Prostate gland (tissue), 2 donors: Measurements from ENCODE around the gene KRT32. TPM values are rescaled to one million over a fixed set of nuclear protein-coding genes. Genes with fewer than 3 reads are reported as not detected.
A peak's percentile ranks its signal among the peaks of the same experiment; 100 is the strongest.

Experiments used
- DNase-seq: peaks from one replicate; pipeline ENCODE4 v3.0.0-alpha.2; 2019; ENCODE audit warnings: low spot score
- H3K27ac ChIP-seq, 2 donors: fragments of 200-600 bp; sonication (generic); 2 replicates each; pipeline ENCODE4 v1.5.1; 2017 to 2019
- H3K27me3 ChIP-seq: fragments of 200-600 bp; sonication (generic); replicated peaks from 2 replicates; pipeline ENCODE4 v1.5.1; 2019; ENCODE audit not compliant: insufficient read depth
- H3K36me3 ChIP-seq, 2 donors: fragments of 200-600 bp; sonication (generic); 1 replicate in 1 of 2; 2 replicates in 1 of 2; pipeline versions ENCODE4 v1.5.1 to v1.8.1; 2017 to 2019
- H3K4me1 ChIP-seq: fragments of 200-600 bp; sonication (generic); replicated peaks from 2 replicates; pipeline ENCODE4 v1.5.1; 2019
- H3K4me3 ChIP-seq, 2 donors: fragments of 200-600 bp; sonication (generic); 2 replicates each; pipeline ENCODE4 v1.5.1; 2017 to 2019
- H3K9me3 ChIP-seq: fragments of 200-600 bp; sonication (generic); 2 replicates; pipeline ENCODE4 v1.5.1; 2017
- CTCF ChIP-seq, 4 experiments: fragments of 200-600 bp in 2 of 4; fragments of 450-650 bp in 2 of 4; sonication (generic) in 2 of 4; IDR thresholded peaks; 1 replicate in 3 of 4; 2 replicates in 1 of 4; pipeline ENCODE4 v1.5.1; 2016 to 2019; ENCODE audit warnings: antibody characterized with exemption in 4 of 4, mild to moderate bottlenecking in 2 of 4, moderate library complexity in 2 of 4
- POLR2A ChIP-seq: fragments of 450-650 bp; IDR thresholded peaks from one replicate; pipeline ENCODE4 v1.6.1; 2016; ENCODE audit warnings: antibody characterized with exemption, mild to moderate bottlenecking
- POLR2AphosphoS5 ChIP-seq: sonication (generic); formaldehyde crosslinking; IDR thresholded peaks from one replicate; pipeline ENCODE4 v1.6.1; 2017; ENCODE audit warnings: antibody characterized with exemption
- WGBS: methylation state at CpG from one replicate; pipeline ENCODE4 v1.1.5; 2018; 5-methylcytosine and 5-hydroxymethylcytosine counted together
- intact Hi-C: fragments of 100-400 bp; cut with DNase I; formaldehyde crosslinking; loops from one replicate; pipeline ENCODE4 v1.14.2; 2022
- microRNA-seq: library from miRNA; unstranded; fragments of <30 nt; microRNA quantifications from one replicate; pipeline ENCODE4, GENCODE V29; 2016
- small RNA-seq, 2 donors: library from RNA; depleted of rRNA; stranded (forward); fragments of <200 nt; gene quantifications; one replicate each; pipeline ENCODE3, GENCODE V24; 2016
- total RNA-seq, 2 donors: library from RNA; depleted of rRNA; stranded (reverse); fragments of >200 nt; gene quantifications; one replicate each; pipeline ENCODE4 v1.1.0, GENCODE V29; 2016

KRT32 gene
- total RNA-seq, 2 donors from 2014 or later: not detected

GRCh38 chr17:41415411-41415810 is 51.8 kb downstream of the KRT32 start:
- TF ChIP-seq POLR2AphosphoS5: no peak
- no peak for TF ChIP-seq POLR2A
- no peak for TF ChIP-seq CTCF (IDR thresholded peaks at IDR 0.05)
- peaks cover 3% of the 10 kb centered on the region for H3K4me1 ChIP-seq
- intact Hi-C loops: no loop called here
- no peak overlapping the region for H3K4me3 ChIP-seq
- no peak for DNase-seq
- no peaks in the 10 kb centered on the region for H3K9me3 ChIP-seq
- H3K27ac ChIP-seq: no peak overlapping the region
- no peaks in the 10 kb centered on the region for H3K36me3 ChIP-seq
- no peaks in the 10 kb centered on the region for H3K27me3 ChIP-seq
- 60% methylated on average over 4 of the region's 4 CpGs for WGBS

- Histone ChIP-seq H3K4me3 (no peak overlapping the region), H3K27ac (no peak overlapping the region), H3K9me3 (no peaks in the 10 kb centered on the region), H3K27me3 (no peaks in the 10 kb centered on the region), H3K36me3 (no peaks in the 10 kb centered on the region), H3K4me1 (peaks cover 3% of the 10 kb centered on the region)
- DNase-seq: no peak
- WGBS: 94% methylated on average over 2 of the region's 2 CpGs
- TF ChIP-seq POLR2A: no peak
- TF ChIP-seq POLR2AphosphoS5: no peak
- no peak for TF ChIP-seq CTCF (IDR thresholded peaks at IDR 0.05)
- intact Hi-C loops: no loop called here
Measured at GRCh38 chr17:41413982-41414381, 53.2 kb downstream of the KRT32 start.

GRCh38 chr17:41413353-41413957 is 53.7 kb downstream of the KRT32 start:
- peaks cover 3% of the 10 kb centered on the region for H3K4me1 ChIP-seq
- no peak overlapping the region for H3K4me3 ChIP-seq
- no peaks in the 10 kb centered on the region for H3K9me3 ChIP-seq
- H3K27ac ChIP-seq: no peak overlapping the region
- no peaks in the 10 kb centered on the region for H3K27me3 ChIP-seq
- intact Hi-C loops: no loop called here
- TF ChIP-seq POLR2A (no peak), POLR2AphosphoS5 (no peak), CTCF (IDR thresholded peaks at IDR 0.05) (no peak)
- DNase-seq: no peak
- WGBS: 58% methylated on average over 5 of the region's 5 CpGs
- H3K36me3 ChIP-seq: no peaks in the 10 kb centered on the region

GRCh38 chr17:41411072-41411840 is 55.9 kb downstream of the KRT32 start:
- H3K4me3 ChIP-seq: no peak overlapping the region
- 94% methylated on average over 20 of the region's 20 CpGs for WGBS
- no peak for DNase-seq
- intact Hi-C loops: no loop called here
- H3K4me1 ChIP-seq: no peaks in the 10 kb centered on the region
- TF ChIP-seq POLR2A (no peak), CTCF (IDR thresholded peaks at IDR 0.05) (no peak), POLR2AphosphoS5 (no peak)
- no peaks in the 10 kb centered on the region for H3K27me3 ChIP-seq
- no peak overlapping the region for H3K27ac ChIP-seq
- H3K36me3 ChIP-seq: no peaks in the 10 kb centered on the region
- no peaks in the 10 kb centered on the region for H3K9me3 ChIP-seq

Small RNA genes within 50 kb of the gene (microRNA-seq; reads per million reads assigned to microRNA genes)
- 33.9 reads per million, percentile 63 among the genes with 10 or more reads in this experiment for gene MIR6510

Small RNA genes within 50 kb of the gene (small RNA-seq; reads per million reads assigned to genes)
- gene RNU2-32P: 0 reads per million in 2 donors

Other genes with a start within 250 kb of the KRT32 start
- gene KRTAP9-2, start 240.7 kb downstream of the KRT32 start, total RNA-seq: not detected
- gene KRTAP9-3, start 234.9 kb downstream of the KRT32 start, total RNA-seq: not detected
- not detected for gene KRTAP9-8, start 229.4 kb downstream of the KRT32 start, total RNA-seq
- not detected for gene KRTAP9-4, start 217.7 kb downstream of the KRT32 start, total RNA-seq
- not detected for gene KRTAP9-9, start 212.0 kb downstream of the KRT32 start, total RNA-seq
- not detected for gene KRTAP9-6, start 202.0 kb downstream of the KRT32 start, total RNA-seq
- gene KRTAP9-7, start 191.7 kb downstream of the KRT32 start, total RNA-seq: not detected
- not detected for gene KRTAP29-1, start 164.5 kb downstream of the KRT32 start, total RNA-seq
- not detected for gene KRTAP16-1, start 158.1 kb downstream of the KRT32 start, total RNA-seq
- not detected for gene KRTAP17-1, start 151.7 kb downstream of the KRT32 start, total RNA-seq
- gene KRT33A, start 116.6 kb downstream of the KRT32 start, total RNA-seq: not detected
- not detected for gene KRT33B, start 97.6 kb downstream of the KRT32 start, total RNA-seq
- gene KRT34, start 85.1 kb downstream of the KRT32 start, total RNA-seq: 1 to 10 TPM in 1 of 2 donors, not detected in 1; 1.5 TPM
- gene KRT31, start 69.8 kb downstream of the KRT32 start, total RNA-seq: not detected
- not detected for gene KRT37, start 42.8 kb downstream of the KRT32 start, total RNA-seq
- not detected for gene KRT38, start 26.4 kb downstream of the KRT32 start, total RNA-seq
- not detected for gene KRT35, start 13.8 kb upstream of the KRT32 start, total RNA-seq
- not detected for gene KRT36, start 22.5 kb upstream of the KRT32 start, total RNA-seq
- gene KRT13, start 38.2 kb upstream of the KRT32 start, total RNA-seq: 10 to 100 TPM; 38.4 to 62.7 TPM
- gene KRT15, start 51.5 kb upstream of the KRT32 start, total RNA-seq: 1,000 to 10,000 TPM in 1 of 2 donors, 100 to 1,000 TPM in 1; 138 to 1,038 TPM
- 100 to 1,000 TPM; 351 to 398 TPM for gene KRT19, start 60.9 kb upstream of the KRT32 start, total RNA-seq
- not detected for gene KRT9, start 104.7 kb upstream of the KRT32 start, total RNA-seq
- 100 to 1,000 TPM in 1 of 2 donors, 10 to 100 TPM in 1; 28.1 to 298 TPM for gene KRT14, start 119.5 kb upstream of the KRT32 start, total RNA-seq
- 1 to 10 TPM; 4.0 to 6.7 TPM for gene KRT16, start 145.4 kb upstream of the KRT32 start, total RNA-seq
- gene KRT17, start 157.2 kb upstream of the KRT32 start, total RNA-seq: 100 to 1,000 TPM; 201 to 360 TPM
- gene EIF1, start 221.5 kb upstream of the KRT32 start, total RNA-seq: 100 to 1,000 TPM; 136 to 320 TPM
- not detected for gene GAST, start 244.9 kb upstream of the KRT32 start, total RNA-seq